K562 (cell line): ENCODE measurements around the gene MYO15A. TPM values are rescaled to one million over a fixed set of nuclear protein-coding genes. Genes with fewer than 3 reads are reported as not detected.

Source experiments
- COPS2 ChIP-seq: fragments of 450-650 bp; conservative IDR thresholded peaks from 2 replicates; pipeline ENCODE4 v1.6.1; 2016; ENCODE audit warnings: mild to moderate bottlenecking, moderate library complexity
- ETV1 ChIP-seq: fragments of 450-650 bp; conservative IDR thresholded peaks from 2 replicates; pipeline ENCODE4 v1.6.1; 2016; ENCODE audit warnings: missing genetic modification characterization, control low read depth, low read depth, missing compliant biosample characterization
- FOXK1 ChIP-seq: sonication (generic); formaldehyde crosslinking; IDR thresholded peaks from 2 replicates; pipeline ENCODE4 v1.8.0; 2022; ENCODE audit warnings: missing genetic modification reagents, mild to moderate bottlenecking, borderline replicate concordance
- KDM5B ChIP-seq: fragments of 200-600 bp; sonication (generic); IDR thresholded peaks from 2 replicates; pipeline ENCODE4 v1.6.1; 2012; ENCODE audit warnings: low read depth, mild to moderate bottlenecking, moderate library complexity, low read length, control low read depth, inconsistent platforms; ENCODE audit not compliant: insufficient replicate concordance
- KLF1 ChIP-seq: fragments of 450-650 bp; IDR thresholded peaks from 2 replicates; pipeline ENCODE4 v1.6.1; 2016; ENCODE audit warnings: missing genetic modification characterization, missing compliant biosample characterization
- MAFF ChIP-seq: IDR thresholded peaks from 2 replicates; pipeline ENCODE4 v1.6.1; 2012; ENCODE audit warnings: low read length, improper control_type of control experiment
- MYNN ChIP-seq, 2 experiments: sonication (generic); formaldehyde crosslinking in 1 of 2; IDR thresholded peaks; 2 replicates each; pipeline versions ENCODE4 v1.5.0 to v1.6.1; 2016 to 2020; ENCODE audit warnings: antibody characterized with exemption in 1 of 2, missing genetic modification reagents in 1 of 2
- POLR3G ChIP-seq: IDR thresholded peaks from 2 replicates; pipeline ENCODE4 v1.6.1; 2011; ENCODE audit not compliant: insufficient read length, insufficient replicate concordance; ENCODE audit errors: extremely low read depth
- PRMT5 ChIP-seq: sonication (generic); formaldehyde crosslinking; IDR thresholded peaks from 2 replicates; pipeline ENCODE4 v1.5.0; 2020; ENCODE audit warnings: missing genetic modification reagents
- RB1 ChIP-seq: fragments of 450-650 bp; IDR thresholded peaks from 2 replicates; pipeline ENCODE4 v1.6.1; 2017; ENCODE audit warnings: low read depth, mild to moderate bottlenecking
- STAT5B ChIP-seq: fragments of 250-450 bp; sonication (Bioruptor Pico); IDR thresholded peaks from 2 replicates; pipeline ENCODE4 v1.8.0; 2021; ENCODE audit warnings: mild to moderate bottlenecking, inconsistent platforms
- ZKSCAN3 ChIP-seq: fragments of 250-450 bp; sonication (Bioruptor Pico); IDR thresholded peaks from 2 replicates; pipeline ENCODE4 v1.4.0; 2020
- ZZZ3 ChIP-seq: fragments of 450-650 bp; IDR thresholded peaks from 2 replicates; pipeline ENCODE4 v1.6.1; 2016; ENCODE audit warnings: antibody characterized with exemption, mild to moderate bottlenecking, moderate library complexity
- polyA plus RNA-seq, 8 experiments: library from polyadenylated mRNA; depleted of rRNA in 4 of 8; stranded (reverse) in 5 of 8; unstranded in 3 of 8; fragments of >200 nt; fragmentation: Nextera tagmentation in 2 of 8; fragmentation: Illumina TruSeq in 1 of 8; extraction: Ambion mirVana in 2 of 8; extraction: Trizol in 1 of 8; gene quantifications; 2 replicates each; pipeline versions ENCODE4 v1.2.1 to v1.2.3, GENCODE V29; 2011 to 2014; ENCODE audit warnings: inconsistent platforms in 1 of 8, missing spikeins in 1 of 8
- total RNA-seq, 7 experiments: library from RNA; depleted of rRNA in 6 of 7; stranded (reverse); fragments of >200 nt in 6 of 7; fragmentation: Illumina TruSeq in 2 of 7; extraction: Trizol in 2 of 7; gene quantifications; 2 replicates each; pipeline versions ENCODE4 v1.2.1 to v1.2.3, GENCODE V29; 2011 to 2021; ENCODE audit warnings: low replicate concordance in 1 of 7
- TF ChIP-seq, protein P1 (sequence below): fragments of 450-650 bp; IDR thresholded peaks from 2 replicates; pipeline ENCODE4 v1.6.1; 2016; ENCODE audit warnings: low read depth
- TF ChIP-seq, protein P2 (sequence below): sonication (generic); formaldehyde crosslinking; IDR thresholded peaks from 2 replicates; pipeline ENCODE4 v1.8.1; 2023; ENCODE audit warnings: mild to moderate bottlenecking, missing genetic modification reagents, moderate library complexity
- TF ChIP-seq, protein P3 (sequence below): fragments of 200-800 bp; sonication (Bioruptor generic); IDR thresholded peaks from 2 replicates; pipeline ENCODE4 v1.6.1; 2017; ENCODE audit warnings: missing genetic modification characterization, missing compliant biosample characterization

MYO15A gene
- total and polyA plus RNA-seq, 9 of the 15 experiments (the other 6 are each of a cell fraction or from before 2014, with no cell fraction given) = 0.05 to 0.88 (median 0.14) TPM; not detected in 1

DNA sequence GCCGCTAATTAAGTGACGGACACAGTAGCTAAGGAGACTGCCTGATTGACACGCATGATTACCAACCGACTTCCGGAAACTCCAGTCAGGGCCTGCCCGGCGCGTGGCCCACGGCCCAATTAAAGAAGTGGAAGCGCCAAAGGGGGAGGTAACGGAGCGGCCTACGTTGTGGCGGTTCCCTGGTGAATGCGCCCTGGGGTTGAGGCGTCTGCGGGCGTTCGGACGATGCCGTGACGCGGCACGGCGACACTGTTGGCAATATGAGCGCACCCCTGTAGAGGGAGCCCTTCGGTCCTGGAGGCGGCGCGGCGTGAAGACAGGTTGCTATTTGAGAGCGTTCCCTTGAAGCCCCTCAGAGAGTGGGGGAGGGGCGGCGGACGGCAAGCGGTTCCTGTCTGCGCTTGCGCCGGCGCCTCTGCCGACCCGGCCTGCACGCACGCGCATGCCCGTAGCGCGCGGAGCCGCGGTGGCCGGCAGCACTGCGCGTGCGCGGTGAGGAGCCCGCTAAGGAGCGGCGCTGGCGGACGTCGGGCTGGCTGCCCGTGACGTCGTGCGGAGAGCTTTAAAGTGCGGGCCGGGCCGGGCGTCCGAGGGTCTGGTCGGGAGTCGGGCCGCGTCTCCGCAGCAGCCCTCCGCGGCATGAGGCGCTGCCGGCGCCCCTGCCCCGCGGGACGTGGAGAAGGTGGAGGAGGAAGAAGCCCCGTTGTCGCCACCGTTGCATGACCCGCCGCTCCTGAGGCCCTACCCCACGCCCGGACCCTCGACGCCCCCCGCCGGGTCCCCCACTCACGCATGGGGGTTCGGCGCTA lies 75.0 kb downstream of the MYO15A start, which contains the start of gene ALKBH5 (continued):
- TF ChIP-seq, protein P1, sequence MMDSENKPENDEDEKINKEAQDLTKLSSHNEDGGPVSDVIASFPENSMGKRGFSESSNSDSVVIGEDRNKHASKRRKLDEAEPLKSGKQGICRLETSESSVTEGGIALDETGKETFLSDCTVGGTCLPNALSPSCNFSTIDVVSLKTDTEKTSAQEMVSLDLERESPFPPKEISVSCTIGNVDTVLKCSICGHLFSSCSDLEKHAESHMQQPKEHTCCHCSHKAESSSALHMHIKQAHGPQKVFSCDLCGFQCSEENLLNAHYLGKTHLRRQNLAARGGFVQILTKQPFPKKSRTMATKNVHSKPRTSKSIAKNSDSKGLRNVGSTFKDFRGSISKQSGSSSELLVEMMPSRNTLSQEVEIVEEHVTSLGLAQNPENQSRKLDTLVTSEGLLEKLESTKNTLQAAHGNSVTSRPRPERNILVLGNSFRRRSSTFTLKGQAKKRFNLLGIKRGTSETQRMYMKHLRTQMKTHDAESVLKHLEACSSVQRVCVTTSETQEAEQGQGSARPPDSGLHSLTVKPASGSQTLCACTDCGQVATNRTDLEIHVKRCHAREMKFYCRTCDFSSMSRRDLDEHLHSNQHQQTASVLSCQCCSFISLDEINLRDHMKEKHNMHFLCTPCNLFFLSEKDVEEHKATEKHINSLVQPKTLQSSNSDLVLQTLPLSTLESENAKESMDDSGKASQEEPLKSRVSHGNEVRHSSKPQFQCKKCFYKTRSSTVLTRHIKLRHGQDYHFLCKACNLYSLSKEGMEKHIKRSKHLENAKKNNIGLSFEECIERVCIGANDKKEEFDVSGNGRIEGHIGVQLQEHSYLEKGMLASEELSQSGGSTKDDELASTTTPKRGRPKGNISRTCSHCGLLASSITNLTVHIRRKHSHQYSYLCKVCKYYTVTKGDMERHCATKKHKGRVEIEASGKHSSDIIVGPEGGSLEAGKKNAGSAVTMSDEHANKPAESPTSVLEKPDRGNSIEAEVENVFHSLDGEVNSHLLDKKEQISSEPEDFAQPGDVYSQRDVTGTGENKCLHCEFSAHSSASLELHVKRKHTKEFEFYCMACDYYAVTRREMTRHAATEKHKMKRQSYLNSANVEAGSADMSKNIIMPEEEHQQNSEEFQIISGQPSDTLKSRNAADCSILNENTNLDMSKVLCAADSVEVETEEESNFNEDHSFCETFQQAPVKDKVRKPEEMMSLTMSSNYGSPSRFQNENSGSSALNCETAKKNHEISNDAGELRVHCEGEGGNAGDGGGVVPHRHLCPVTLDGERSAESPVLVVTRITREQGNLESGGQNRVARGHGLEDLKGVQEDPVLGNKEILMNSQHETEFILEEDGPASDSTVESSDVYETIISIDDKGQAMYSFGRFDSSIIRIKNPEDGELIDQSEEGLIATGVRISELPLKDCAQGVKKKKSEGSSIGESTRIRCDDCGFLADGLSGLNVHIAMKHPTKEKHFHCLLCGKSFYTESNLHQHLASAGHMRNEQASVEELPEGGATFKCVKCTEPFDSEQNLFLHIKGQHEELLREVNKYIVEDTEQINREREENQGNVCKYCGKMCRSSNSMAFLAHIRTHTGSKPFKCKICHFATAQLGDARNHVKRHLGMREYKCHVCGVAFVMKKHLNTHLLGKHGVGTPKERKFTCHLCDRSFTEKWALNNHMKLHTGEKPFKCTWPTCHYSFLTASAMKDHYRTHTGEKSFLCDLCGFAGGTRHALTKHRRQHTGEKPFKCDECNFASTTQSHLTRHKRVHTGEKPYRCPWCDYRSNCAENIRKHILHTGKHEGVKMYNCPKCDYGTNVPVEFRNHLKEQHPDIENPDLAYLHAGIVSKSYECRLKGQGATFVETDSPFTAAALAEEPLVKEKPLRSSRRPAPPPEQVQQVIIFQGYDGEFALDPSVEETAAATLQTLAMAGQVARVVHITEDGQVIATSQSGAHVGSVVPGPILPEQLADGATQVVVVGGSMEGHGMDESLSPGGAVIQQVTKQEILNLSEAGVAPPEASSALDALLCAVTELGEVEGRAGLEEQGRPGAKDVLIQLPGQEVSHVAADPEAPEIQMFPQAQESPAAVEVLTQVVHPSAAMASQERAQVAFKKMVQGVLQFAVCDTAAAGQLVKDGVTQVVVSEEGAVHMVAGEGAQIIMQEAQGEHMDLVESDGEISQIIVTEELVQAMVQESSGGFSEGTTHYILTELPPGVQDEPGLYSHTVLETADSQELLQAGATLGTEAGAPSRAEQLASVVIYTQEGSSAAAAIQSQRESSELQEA = no peak
- TF ChIP-seq, protein P2, sequence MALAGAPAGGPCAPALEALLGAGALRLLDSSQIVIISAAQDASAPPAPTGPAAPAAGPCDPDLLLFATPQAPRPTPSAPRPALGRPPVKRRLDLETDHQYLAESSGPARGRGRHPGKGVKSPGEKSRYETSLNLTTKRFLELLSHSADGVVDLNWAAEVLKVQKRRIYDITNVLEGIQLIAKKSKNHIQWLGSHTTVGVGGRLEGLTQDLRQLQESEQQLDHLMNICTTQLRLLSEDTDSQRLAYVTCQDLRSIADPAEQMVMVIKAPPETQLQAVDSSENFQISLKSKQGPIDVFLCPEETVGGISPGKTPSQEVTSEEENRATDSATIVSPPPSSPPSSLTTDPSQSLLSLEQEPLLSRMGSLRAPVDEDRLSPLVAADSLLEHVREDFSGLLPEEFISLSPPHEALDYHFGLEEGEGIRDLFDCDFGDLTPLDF (CRISPR knock-in tag) = no peak
- TF ChIP-seq, protein P3, sequence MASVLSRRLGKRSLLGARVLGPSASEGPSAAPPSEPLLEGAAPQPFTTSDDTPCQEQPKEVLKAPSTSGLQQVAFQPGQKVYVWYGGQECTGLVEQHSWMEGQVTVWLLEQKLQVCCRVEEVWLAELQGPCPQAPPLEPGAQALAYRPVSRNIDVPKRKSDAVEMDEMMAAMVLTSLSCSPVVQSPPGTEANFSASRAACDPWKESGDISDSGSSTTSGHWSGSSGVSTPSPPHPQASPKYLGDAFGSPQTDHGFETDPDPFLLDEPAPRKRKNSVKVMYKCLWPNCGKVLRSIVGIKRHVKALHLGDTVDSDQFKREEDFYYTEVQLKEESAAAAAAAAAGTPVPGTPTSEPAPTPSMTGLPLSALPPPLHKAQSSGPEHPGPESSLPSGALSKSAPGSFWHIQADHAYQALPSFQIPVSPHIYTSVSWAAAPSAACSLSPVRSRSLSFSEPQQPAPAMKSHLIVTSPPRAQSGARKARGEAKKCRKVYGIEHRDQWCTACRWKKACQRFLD (CRISPR knock-in tag) = no peak
- TF ChIP-seq POLR3G (no peak), COPS2 (no peak), KDM5B (no peak), ETV1 (tag) (peak; percentile 13; the same call in 1 of the 2 replicates), PRMT5 (CRISPR knock-in tag) (no peak), MAFF (no peak), KLF1 (tag) (no peak), MYNN (IDR thresholded peaks at IDR 0.05) (no peak), MYNN (CRISPR knock-in tag; IDR thresholded peaks at IDR 0.05) (no peak), RB1 (peak; percentile 64; the same call in 1 of the 2 replicates), ZKSCAN3 (no peak), STAT5B (CRISPR knock-in tag) (no peak), FOXK1 (CRISPR knock-in tag) (peak; percentile 69; the same call in 1 of the 2 replicates), ZZZ3 (no peak)
